GOT3 (cell line): ENCODE measurements around the gene ABRACL.
"Not testable (repeated sequence)": the region's sequence is repeated elsewhere in the genome, so short reads cannot be mapped to it uniquely, and the experiment has no call there.

ENCODE experiments used
- DNase-seq: peaks from one replicate; lab custom pipeline; 2025; ENCODE audit warnings: mixed read lengths; lab: John Stamatoyannopoulos, UW

The ABRACL gene, protein sequence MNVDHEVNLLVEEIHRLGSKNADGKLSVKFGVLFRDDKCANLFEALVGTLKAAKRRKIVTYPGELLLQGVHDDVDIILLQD

DNA sequence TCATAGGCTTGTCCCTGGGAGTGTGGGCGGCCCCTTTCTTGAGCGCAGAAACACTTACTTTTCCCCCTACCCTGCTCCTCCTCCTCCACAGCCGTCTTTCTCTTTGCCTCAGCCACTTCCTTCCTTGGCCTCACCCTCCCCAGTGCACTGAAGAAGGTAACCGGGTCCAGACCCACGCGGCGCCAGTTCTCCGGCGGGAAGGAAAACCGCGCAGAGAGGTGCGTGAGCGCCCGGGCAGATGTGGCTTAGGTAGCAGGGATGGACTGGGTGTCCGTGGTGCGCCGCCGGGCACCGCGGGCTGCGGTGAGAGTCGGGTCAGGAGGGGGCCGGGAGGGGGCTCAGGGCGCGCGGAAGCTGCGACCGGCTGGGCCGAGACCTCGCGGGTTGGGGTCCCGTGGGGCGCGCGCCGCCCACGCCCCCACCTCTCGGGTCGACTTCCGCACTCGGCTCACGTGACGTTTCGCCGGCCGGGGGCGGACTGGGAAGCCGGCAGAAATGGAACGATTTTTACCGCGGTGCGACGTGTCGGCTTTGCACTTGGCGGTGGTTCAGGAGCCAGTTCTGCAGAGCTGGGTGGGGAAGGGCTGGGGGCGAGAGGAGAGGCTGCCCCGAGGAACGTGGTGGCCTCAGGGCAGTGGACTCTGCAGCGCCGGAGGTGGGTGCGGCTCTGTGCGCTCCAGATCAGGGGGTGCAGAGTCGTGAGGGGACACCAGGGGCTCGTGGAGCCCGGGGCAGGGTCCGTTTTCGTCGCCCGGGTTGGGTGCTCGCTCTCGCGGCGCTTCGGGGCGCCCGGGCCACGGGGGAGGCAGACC, at the start of gene ABRACL:
ABRACL (plus strand) TSS at position 88 of the 812 bp plus-strand sequence. CDS start 5,416 bp downstream, outside the sequence.
- DNase-seq: peak; percentile 50

DNA sequence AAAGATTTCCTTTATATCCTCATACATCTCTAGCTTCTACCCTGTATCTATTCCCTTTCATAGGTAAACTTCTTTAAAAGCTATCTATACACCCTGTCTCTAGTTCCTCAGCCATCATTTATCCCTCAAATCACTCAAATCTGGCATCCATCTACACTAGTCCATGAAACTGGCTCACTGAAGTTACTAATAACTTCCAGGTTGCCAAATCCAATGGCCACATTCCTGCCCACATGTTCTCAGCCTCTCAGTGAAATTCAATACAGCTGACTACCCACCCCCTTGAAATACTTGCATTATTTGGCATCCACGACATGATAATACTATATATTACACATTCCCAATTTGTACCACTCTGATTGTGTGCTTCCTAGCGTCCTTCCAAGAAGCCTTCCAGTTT, 49.2 kb upstream of the ABRACL start:
- DNase-seq: no peak

DNA sequence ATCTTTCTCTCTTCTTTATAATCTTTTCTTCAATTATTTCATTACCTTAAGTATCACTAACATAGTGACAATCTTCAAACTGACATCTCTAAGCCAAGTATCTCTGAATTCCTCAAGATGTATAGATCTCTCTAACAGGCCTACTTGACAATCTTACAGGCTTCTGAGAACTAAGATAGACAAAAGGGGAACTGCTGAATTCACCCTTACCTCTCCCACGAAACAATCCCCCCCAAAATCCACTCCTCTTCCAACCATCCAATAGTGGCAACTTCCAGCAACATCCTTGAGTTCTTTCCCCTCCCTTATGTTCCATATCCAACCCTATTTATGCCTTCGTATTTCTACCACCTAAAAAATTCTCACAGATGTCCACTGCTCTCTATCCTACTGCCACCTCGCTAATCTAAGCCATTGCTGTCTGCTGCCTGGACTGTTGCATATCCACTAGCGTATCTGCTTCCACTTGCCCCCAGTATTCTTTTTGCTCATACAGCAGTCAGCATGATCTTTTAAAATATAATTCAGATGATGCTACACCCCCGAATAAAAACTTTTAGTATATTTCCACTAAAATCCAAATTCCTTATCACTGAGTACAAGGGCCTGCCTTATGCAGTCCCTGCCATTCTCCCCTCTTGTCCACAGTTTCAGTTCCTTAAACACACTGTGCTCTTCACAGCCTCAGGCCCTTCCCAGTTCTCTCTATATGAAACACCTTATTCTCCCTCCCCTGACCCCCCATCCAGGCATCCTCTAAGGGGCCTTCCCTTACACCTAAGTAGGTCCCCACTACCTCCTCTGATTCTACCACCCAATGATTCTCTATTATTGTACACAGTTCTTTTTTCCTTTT, 48.5 kb upstream of the ABRACL start:
- DNase-seq: no peak

DNA sequence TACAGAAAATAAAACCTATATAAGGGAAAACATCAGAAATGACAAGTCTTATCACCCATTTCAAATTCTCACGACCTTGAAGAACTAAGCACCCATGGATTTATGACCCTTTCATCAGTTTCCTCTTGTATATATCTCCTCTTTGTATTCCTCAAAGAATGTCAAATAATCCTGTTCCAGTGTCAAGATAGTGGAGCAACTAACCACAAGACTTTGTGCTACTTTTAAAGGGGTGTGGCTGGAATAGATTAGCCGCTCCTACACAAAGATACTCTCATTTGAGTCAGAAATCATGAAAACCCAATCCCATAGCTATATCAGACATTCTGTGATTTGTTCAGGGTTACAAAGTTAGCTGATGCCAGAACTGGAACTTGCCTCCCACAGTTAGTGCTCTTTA, 47.1 kb upstream of the ABRACL start:
- DNase-seq: no peak

DNA sequence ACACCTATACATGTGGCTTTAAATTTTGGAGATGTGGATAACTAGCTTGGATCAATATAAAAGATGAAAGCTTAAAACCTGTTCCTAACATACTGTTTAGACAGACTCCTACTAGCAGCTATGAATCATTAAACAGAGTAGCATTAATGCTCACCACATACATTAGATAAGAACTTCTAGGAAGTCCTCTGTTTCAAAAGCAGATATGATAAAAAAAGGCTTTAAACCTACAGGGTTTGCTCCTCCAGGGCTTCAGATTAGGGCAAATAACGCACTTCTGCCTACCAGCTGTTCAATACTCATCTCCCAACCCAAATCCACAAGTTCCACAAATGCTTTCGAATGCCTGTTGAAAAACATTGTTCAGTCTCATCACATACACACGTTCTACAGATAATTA, 42.0 kb upstream of the ABRACL start:
- DNase-seq: no peak

DNA sequence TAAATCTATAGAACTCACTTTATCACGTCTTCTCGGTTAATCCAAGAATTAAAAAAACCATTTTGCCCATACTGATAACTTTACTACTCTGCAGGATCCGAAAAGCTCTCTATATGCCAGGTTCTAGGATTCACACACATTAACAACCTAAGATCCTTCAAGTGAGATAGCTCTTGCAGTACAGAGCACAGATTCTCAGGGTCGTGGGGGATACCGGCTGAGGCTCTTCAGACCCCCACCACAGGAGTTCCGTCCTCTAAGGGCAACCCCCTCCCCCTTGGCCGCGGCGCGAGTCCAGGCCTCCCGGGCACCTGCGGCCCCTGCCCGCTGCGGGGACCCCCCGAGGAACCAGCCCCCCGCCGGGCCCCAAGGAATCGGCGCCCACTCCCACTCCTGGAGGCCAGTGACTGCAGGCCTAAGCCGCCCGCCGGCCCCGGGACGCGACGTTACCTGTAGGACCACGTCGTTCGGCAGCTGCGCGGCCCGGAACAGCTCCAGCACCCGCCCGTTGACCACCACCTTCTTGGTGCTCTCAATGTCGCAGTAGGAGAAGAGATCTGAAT, 41.4 kb upstream of the ABRACL start:
- no peak for DNase-seq

DNA sequence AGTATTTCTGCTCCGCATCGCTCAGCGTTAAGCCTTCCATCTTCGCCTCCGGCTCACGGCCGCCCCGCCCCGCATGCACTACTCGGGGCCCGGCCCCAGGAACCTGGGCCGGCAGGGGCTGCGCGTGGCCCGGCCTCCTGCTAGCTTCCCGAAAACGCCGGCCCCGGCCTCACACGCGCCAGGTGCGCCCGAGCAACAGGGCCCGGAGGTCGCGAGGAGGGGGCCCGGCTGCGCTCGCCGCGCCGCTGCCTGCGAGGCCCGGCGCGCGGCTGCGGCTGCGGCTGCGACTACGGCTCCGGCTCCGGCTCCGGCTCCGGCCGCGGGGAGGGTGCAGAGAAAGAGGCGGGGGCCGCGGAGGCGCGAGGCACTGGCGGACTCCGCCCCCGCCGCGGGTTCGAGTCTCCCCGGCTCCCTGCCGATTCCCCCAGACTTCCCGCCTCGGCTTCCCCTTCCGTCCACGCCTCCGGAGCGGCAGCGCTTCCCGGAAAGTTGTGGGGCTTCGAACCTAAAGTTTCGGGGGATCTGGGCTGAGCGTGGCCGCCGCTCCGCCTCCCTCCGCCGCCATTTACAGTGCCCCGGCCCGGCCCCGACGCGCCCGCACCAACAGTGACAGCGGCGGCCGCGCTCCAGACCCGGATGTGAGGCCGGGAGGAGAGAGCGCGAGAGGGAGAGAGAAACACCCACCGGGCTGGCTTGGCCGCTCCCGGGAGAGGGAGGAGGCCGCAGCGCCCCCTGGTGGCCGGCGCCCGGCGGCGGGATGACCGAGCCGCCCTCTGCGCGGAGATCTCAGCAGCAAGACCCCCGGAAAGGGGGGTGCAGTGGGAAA, 40.7 kb upstream of the ABRACL start, which contains the start of gene REPS1:
REPS1 (minus strand) TSS at position 611 of the 826 bp plus-strand sequence; CDS start at position 40, 571 bp downstream.
- peak; percentile 82 for DNase-seq

DNA sequence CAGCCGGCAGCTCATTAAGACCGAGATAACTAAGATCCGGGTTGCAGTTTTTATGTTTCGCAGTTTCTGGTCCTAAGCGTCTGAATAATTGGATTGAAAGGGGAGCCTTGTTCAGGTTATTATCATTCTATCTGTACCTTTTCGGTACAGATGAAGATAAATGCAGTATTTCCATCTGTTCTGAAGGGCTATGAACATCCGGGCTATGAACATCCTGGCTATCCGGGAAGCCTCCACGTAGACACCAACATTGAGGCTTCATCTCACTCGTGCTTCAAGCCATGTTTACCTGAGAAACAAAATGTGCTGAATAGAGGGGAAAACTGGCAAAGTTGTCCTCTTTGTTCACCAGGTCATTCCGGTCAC, 40.1 kb upstream of the ABRACL start:
- DNase-seq: no peak

DNA sequence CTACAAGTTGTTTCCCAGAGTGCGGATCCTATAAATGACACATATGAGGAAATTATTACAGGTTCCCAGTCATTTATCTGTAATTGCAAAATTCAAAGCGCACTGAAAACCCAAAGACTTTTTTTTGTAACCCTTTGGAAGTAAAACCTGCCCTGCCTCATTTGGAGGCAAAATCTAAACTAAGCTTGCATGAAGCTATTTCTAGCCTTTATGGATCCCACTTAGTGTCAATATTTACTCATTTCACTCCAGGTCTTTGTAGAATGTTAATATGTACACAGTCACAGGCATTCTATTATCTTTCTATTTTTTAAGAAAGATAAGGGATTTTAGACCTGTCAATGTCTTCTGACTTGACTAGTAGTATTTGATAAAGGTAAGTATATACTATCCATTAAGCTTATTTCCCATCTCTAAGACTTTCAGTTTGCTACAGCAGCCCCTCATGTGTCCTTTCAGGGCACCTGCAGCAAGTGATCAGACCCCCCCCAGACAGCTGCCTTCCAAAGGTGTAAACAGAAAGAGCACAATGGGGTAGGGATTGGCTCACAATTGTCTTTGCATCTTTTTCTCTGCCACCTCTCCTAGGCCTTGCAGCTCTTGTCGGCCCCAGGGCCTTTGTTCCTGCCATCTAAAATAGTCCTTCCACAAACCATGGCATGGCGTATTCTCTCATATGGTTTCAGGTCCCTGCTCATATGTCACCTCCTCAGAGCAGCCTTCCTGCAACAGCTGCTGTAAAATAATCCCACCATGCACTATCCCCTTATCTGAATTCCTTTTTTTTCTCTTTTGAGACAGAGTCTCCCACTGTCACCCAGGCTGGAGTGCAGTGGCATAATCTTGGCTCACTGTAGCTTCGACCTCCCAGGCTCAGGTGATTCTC, 39.2 kb upstream of the ABRACL start:
- DNase-seq: no peak

DNA sequence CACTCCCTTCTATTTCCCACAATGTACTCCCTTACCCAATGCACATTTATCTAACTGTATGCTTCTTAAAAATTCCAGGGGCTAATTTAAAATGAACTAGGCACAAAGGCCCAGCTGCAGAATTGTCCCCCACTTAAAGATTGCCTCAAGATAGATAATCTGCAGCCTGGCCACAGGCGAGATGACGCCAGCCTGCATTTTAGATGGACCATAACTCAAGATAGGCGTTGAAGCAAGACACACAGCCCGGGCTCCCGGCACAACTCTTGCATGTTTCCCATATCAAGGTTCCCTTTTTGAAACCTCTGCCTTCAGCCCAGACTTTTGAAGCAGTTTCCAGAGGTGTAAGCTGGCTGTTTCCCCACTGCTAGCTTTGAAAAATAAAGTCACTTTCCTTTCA, 37.3 kb upstream of the ABRACL start:
- DNase-seq: no peak

DNA sequence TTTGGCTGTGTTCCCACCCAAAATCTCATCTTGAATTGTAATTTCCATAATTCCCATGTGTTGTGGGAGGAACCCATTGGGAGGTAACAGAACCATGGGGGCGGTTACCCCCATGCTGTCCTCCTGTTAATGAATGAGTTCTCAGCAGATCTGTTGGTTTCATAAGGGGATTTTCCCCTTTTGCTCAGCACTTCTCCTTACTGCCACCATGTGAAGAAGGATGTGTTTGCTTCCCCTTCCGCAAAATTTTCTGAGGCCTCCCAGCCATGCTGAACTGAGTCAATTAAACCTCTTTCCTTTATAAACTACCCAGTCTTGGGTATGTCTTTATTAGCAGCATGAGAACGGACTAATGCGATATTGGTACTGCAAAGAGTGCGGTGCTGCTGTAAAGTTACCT, 35.6 kb upstream of the ABRACL start:
- DNase-seq: not testable (repeated sequence)

DNA sequence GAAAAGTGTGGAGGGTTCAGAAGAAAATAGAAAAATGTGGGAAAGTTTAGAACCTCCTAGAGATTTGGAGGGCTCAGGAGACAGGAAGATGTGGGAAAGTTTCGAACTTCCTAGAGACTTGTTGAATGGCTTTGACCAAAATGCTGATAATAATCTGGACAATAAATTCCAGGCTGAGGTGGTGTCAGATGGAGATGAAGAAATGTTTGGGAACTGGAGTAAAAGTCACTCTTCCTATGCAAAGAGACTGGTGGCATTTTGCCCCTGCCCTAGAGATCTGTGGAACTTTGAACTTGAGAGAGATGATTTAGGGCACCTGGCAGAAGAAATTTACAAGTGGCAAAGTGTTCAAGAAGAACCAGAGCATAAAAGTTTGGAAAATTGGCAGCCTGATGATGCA, 35.1 kb upstream of the ABRACL start:
- not testable (repeated sequence) for DNase-seq

DNA sequence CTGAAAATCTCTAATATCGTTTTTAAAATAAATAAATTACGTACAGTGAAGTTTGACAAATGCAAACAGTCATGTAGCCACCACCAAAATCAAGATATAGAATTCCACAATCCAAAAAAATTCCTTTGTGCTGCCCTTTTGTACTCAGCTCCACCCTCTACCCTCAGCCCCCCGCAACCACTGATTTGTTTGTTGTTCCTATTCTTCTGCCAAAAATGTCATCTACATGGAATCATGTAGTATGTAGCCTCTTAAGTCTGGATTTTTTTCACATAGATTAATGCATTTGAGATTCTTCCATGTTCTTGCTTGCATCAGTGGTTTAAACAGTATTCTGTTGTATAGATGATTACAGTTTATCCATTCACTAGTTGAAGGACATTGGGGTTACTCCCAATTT, 32.0 kb upstream of the ABRACL start:
- no peak for DNase-seq

DNA sequence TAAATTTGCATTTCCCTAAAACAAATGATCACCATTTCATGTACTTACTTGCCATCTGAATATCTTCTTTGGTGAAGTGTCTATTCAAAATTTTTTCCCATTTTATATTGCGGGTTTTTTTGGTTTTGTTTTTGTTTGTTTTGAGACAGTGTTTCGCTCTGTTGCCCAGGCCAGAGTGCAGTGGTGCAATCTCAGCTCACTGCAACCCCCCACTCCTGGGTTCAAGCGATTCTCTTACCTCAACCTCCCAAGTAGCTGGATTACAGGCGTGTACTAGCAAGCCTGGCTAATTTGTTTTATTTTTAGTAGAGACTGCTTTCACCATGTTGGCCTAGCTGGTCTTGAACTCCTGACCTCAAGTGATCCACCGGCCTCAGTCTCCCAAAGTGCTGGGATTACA, 31.4 kb upstream of the ABRACL start:
- DNase-seq: no peak

DNA sequence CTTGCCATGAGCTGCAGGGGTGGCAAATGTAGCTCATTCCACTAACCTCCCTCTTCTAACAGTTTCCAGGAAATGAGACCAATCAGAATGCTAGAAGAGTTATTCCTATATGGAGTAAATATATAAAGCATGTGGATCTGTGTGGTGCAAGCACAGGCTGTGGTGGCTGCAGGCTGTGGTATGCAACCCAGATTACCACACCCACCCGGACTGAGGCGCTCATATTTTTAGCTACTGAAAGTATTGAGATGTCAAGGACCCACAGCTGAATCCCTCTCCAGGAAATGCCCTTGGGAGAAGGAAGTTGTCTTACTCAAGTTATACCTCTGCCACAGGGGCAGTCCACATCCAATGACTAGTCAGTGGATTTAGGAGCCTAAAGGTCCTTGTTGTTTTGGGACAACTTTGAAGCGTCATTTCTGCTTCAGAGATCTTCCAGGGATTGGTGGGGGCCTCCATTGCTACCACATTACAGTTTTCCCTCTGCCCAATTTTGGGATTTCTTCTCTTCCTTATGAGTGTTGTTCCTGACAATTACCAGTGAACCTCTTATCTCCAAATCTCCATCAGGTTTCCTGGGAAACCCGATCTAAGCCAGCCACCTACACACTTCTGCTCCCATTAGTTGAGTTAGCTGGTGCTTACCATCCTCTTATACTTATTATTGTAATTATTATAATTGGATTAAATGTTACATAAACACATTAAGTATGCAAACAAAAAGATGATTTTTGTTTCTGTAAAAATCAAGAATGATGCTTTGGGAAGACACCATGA, 28.4 kb upstream of the ABRACL start:
- no peak for DNase-seq

DNA sequence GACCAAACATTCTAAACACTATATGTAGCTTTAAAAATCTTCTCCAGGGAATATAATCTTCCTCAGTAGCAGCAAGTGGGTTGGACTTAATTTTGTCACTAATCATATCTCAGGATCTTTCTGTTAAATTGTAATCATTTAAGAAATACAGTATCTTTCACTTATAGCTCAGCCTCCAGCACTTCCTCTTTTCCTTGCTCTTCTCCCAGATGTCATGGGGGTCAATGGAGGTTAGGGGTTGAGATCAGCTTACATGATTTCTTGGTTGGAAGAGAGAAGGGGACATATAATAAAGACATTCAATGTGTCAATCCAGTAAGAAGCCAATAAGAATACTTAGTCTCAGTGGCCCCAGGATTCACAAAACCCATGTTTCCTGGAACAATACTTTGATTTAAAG, 24.8 kb upstream of the ABRACL start:
- DNase-seq: no peak

DNA sequence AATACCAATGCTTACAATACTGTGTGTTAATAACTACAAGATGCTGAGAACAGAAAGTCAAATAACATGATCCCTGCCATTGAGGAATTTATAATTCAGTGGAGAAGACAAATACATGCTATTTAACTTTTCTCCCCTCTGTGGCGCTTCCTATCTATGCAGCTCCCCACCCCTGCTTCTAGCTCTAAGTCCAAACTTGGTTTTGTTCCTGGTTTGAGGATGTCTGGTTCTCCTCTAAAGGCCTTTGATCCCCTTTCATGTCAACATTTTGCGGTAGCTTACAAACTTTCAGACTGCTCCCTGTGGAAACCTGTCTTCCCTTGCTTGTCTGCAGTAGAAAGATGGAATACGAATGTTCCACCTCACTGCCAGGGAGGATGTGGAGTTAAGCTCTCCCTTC, 22.1 kb upstream of the ABRACL start:
- DNase-seq: no peak

DNA sequence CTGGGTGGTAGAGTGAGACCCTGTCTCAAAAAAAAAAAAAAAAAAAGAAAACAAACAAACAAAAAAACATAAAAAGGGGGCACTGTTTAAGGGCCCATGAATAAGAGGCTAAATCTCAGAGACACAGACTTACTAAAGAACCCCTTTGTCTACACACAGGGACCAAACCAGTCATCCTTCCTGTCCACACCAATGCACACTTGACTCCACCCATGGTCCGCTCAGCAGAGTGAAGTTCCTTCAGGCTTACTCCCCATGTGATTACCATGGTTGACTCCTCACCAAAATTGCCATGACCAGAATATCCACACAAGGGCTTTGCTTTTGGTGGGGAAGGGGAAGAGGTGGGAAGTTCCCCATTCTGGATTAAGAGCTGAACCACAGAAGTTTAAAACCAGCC, 21.1 kb upstream of the ABRACL start:
- DNase-seq: no peak

DNA sequence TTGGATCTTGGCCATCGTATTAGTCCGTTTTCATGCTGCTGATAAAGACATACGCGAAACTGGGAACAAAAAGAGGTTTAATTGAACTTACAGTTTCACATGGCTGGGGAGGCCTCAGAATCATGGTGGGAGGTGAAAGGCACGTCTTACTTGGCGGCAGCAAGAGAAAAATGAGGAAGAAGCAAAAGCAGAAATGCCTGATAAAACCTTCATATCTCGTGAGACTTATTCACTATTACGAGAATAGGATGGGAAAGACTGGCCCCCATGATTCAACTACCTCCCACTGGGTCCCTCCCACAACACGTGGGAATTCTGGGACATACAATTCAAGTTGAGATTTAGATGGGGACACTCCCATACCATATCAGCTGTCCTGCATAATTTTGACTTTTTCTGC, 20.4 kb upstream of the ABRACL start:
- no peak for DNase-seq

DNA sequence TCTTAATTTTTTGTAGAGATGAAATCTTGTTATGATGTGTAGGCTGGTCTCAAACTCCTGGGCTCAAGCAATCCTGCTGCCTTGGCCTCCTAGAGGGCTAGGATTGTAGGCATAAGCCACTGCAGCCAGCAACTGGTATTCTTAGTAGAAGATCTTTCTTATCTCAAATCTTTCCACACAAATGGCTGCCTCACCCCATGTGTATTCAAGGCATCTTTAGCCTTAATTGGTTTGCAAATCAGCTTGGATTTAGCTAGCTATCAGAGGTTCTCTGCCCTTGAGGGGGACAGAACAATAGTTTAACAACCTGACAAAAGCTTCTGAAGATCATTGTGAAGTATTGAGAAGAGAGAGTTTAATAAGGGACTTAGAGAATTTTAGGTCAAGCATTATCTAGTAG, 17.9 kb upstream of the ABRACL start:
- DNase-seq: no peak
